ENCODE results near the gene ARMH1. TPM values are rescaled to one million over a fixed set of nuclear protein-coding genes. Genes with fewer than 3 reads are reported as not detected.

ARMH1 gene
- total RNA-seq, 1 donor from 2014 or later = not detected

- H3K4me3 ChIP-seq (ENCODE audit: low read depth, low read length) = no peak overlapping the region
- H3K36me3 ChIP-seq (ENCODE audit: control insufficient read depth, insufficient read depth, low read length) = peaks cover 31% of the 10 kb centered on the region
- H3K27me3 ChIP-seq (ENCODE audit: control insufficient read depth, insufficient read depth, low read length) = no peaks in the 10 kb centered on the region
- FAIRE-seq (no peak), DNase-seq (ENCODE audit: low read depth) (peak; percentile 84)
- no peak for TF ChIP-seq CTCF (IDR thresholded peaks at IDR 0.05; ENCODE audit: insufficient read depth, low read length, severe bottlenecking)
Measured at GRCh38 chr1:44636688-44637598, 37.6 kb upstream of the ARMH1 start.

GRCh38 chr1:44637702-44638411 lies 36.7 kb upstream of the ARMH1 start:
- no peak overlapping the region for H3K4me3 ChIP-seq (ENCODE audit: low read depth, low read length)
- H3K36me3 ChIP-seq (ENCODE audit: control insufficient read depth, insufficient read depth, low read length) = peaks cover 33% of the 10 kb centered on the region
- TF ChIP-seq CTCF (IDR thresholded peaks at IDR 0.05; ENCODE audit: insufficient read depth, low read length, severe bottlenecking) = no peak
- no peaks in the 10 kb centered on the region for H3K27me3 ChIP-seq (ENCODE audit: control insufficient read depth, insufficient read depth, low read length)
- no peak for FAIRE-seq
- DNase-seq (ENCODE audit: low read depth) = no peak

DNA sequence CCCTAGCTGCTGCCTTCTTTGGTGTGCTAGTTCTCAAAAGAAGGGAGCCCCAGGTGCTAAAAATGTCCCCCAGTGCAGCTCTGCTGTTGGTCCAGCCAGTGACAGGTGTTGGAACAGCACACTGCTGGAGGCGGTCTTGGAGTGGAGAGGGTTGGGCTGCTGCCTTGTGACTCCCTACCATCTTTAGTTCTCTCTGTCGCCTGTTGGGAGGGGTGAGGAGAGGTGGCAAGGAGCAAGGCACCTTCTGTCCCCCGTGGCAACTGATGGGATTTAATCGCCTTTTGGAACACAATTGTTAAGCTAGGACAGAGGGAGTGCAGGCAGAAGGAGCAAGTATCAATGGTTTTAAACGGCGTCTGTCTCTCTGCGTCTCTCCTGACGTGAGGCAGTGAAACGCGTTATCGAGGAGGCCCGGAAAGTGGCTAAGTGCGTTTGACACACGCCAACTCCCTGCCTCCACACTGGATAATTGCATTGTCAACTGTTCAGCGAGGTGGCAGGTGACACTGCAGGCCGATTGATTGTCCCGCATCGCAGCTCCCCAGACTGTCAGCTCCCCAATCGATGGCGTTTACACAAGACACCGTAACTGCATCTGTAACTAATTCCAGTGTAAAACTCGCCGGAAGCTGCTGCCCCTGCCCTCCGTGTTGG lies 34.2 kb upstream of the ARMH1 start:
- H3K4me3 ChIP-seq (ENCODE audit: low read depth, low read length) = no peak overlapping the region
- no peak for FAIRE-seq
- no peaks in the 10 kb centered on the region for H3K27me3 ChIP-seq (ENCODE audit: control insufficient read depth, insufficient read depth, low read length)
- TF ChIP-seq CTCF (IDR thresholded peaks at IDR 0.05; ENCODE audit: insufficient read depth, low read length, severe bottlenecking) = no peak
- no peak for DNase-seq (ENCODE audit: low read depth)
- H3K36me3 ChIP-seq (ENCODE audit: control insufficient read depth, insufficient read depth, low read length) = peaks cover 39% of the 10 kb centered on the region

DNA sequence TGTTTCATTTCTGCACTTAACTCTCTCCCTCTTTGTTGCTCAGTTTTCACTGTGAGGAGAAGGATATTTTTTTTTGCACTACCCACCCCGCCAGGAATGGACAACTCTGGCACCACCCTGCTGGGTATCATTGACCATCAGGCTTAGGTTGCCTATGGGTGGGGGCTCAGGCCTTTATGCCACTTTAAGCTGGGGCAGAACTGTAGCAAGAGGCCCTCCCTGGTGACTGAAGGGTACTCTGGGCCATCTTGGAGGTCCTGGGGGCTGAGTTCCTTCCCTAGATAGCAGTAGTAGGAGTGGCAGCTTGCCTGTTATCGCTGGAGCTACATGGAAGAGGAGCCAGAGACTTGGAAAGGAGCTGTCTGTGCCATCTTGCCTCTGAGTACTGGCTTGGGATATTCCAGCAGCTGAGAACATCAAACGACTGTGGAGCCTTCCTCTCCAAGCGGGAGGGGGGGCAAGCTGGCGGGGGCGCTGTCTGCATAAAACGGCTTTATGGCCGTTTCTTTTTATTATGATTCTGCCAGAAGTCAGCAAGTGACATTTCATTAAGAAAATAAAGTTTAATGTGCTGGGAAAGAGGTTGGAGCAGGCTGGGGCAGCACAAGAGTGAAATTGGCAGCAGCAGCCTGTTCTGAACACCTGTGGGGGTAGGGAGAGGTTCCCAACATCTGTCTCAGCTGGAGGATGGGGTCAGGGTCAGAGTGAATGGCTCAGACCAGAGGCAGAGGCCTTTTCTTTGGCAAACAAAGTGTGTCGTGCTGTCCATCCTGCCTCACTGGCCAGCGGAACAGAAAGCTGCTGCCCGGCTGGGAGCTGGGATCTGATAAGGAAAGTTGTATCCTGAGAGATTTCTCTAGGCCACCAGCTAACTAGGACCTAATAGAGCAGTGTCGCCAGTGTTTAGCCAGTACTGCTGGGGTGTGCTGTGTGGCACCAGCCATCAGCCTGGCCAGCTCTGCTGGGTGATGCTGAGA lies 33.1 kb upstream of the ARMH1 start:
- FAIRE-seq (no peak), DNase-seq (ENCODE audit: low read depth) (no peak)
- H3K4me3 ChIP-seq (ENCODE audit: low read depth, low read length) = no peak overlapping the region

More for the DNA sequence above, 33.1 kb upstream of the ARMH1 start:
- Histone ChIP-seq H3K36me3 (ENCODE audit: control insufficient read depth, insufficient read depth, low read length) (peaks cover 35% of the 10 kb centered on the region), H3K27me3 (ENCODE audit: control insufficient read depth, insufficient read depth, low read length) (no peaks in the 10 kb centered on the region)
- TF ChIP-seq CTCF (IDR thresholded peaks at IDR 0.05; ENCODE audit: insufficient read depth, low read length, severe bottlenecking) = no peak
